RWPE1 (cell line): ENCODE measurements around the gene CEP120.

Experiments
- CTCF ChIA-PET: fragments of 350-600 bp; sonication (Branson Sonifier 250); formaldehyde crosslinking; extraction: SDS; loops from one replicate; lab custom pipeline; 2021; lab: Yijun Ruan, JAX
- POLR2A ChIA-PET: fragments of 400-600 bp; formaldehyde crosslinking; extraction: SDS; loops from one replicate; lab custom pipeline; 2020; ENCODE audit warnings: antibody characterized with exemption; ENCODE audit not compliant: low non-redundant PET; lab: Yijun Ruan, JAX
- DNase-seq: peaks from one replicate; pipeline ENCODE4 v3.0.0; 2012; ENCODE audit warnings: low spot score
- H3K27ac ChIP-seq: fragments of 450-650 bp; 2 replicates; pipeline ENCODE4 v1.5.1; 2017
- TF ChIP-seq, protein P1 (sequence below): fragments of 450-650 bp; conservative IDR thresholded peaks from 2 replicates; pipeline ENCODE4 v1.5.1; 2017; ENCODE audit warnings: low read depth, mild to moderate bottlenecking

CEP120 gene

GRCh38 chr5:123398058-123398733, 25.0 kb downstream of the CEP120 start:
- no peak overlapping the region for H3K27ac ChIP-seq
- CTCF ChIA-PET, result no interaction called here
- POLR2A ChIA-PET, result no interaction called here
- DNase-seq, result no peak
- TF ChIP-seq, protein P1, sequence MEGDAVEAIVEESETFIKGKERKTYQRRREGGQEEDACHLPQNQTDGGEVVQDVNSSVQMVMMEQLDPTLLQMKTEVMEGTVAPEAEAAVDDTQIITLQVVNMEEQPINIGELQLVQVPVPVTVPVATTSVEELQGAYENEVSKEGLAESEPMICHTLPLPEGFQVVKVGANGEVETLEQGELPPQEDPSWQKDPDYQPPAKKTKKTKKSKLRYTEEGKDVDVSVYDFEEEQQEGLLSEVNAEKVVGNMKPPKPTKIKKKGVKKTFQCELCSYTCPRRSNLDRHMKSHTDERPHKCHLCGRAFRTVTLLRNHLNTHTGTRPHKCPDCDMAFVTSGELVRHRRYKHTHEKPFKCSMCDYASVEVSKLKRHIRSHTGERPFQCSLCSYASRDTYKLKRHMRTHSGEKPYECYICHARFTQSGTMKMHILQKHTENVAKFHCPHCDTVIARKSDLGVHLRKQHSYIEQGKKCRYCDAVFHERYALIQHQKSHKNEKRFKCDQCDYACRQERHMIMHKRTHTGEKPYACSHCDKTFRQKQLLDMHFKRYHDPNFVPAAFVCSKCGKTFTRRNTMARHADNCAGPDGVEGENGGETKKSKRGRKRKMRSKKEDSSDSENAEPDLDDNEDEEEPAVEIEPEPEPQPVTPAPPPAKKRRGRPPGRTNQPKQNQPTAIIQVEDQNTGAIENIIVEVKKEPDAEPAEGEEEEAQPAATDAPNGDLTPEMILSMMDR, result no peak

DNA sequence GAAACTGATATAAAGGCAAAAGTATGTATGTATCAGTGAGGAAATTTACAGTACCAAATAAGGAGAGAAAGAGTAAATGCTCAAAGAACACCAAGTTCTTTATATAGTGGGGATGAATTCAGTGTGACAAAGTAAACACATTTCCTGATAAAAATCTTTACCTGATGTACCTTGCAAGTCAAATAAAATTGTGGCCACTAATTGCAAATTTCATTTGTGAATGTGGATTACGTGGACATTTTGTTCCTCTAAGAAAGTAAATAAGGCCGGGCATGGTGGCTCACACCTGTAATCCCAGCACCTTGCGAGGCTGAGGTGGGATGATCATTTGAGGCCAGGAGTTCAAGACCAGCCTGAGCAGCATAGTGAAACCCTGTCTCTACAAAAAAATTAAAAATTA, 25.7 kb downstream of the CEP120 start:
- DNase-seq, result no peak
- ChIA-PET POLR2A (no interaction called here), CTCF (no interaction called here)
- no peak overlapping the region for H3K27ac ChIP-seq
- TF ChIP-seq, protein P1, result no peak

- H3K27ac ChIP-seq, result no peak overlapping the region
- CTCF ChIA-PET, result interaction anchor here (0.7 kb wide), 1 partner anchor 220 kb away, joined by 3 read pairs; no protein-coding TSS in a partner anchor
- TF ChIP-seq, protein P1, result no peak
- POLR2A ChIA-PET, result no interaction called here
- DNase-seq, result no peak
Measured at GRCh38 chr5:123391009-123391408, 32.2 kb downstream of the CEP120 start.

DNA sequence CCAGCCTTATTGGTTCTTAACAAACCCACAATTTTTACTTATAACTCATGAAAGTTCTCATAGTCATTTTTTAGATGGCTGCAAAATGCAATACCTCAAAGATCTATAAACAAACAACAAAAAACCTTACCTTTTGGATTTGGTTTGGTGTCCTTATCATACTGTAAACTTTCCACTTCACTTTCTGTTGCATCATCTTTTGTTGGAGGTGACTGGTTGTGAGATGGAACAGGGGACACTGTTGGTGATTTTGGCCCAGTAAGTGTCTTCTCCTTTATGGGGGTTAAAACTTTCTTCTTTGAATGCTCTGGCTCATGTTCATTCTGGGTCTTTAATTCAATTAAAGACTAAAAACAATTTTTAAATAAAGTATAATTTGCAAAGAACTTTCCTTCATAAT, 33.4 kb downstream of the CEP120 start:
- DNase-seq, result no peak
- POLR2A ChIA-PET, result no interaction called here
- TF ChIP-seq, protein P1, result no peak
- CTCF ChIA-PET, result interaction anchor here (0.7 kb wide), 1 partner anchor 779 kb away, joined by 3 read pairs; no protein-coding TSS in a partner anchor
- no peak overlapping the region for H3K27ac ChIP-seq

DNA sequence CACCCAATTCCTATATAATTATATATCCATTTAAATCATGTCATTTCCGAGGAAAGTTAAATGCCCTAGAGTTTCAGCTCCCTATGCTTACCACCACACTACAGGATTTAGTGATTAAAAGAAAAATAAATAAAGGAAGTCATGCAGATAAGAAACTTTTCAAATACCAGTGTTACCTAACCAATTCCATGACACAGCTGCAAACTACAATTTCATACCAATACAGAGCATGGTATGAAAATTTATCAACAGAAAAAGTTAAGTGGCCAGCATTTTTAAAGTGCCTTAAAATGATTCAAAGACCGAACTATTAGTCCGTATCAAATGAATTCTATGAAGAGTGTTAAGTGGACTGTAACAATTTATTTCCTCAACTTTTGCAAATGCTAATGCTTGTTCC, 35.9 kb downstream of the CEP120 start:
- ChIA-PET POLR2A (no interaction called here), CTCF (interaction anchor here (1.5 kb wide), 1 partner anchor 224 kb away, joined by 3 read pairs; no protein-coding TSS in a partner anchor)
- no peak for DNase-seq
- no peak overlapping the region for H3K27ac ChIP-seq
- TF ChIP-seq, protein P1, result no peak

DNA sequence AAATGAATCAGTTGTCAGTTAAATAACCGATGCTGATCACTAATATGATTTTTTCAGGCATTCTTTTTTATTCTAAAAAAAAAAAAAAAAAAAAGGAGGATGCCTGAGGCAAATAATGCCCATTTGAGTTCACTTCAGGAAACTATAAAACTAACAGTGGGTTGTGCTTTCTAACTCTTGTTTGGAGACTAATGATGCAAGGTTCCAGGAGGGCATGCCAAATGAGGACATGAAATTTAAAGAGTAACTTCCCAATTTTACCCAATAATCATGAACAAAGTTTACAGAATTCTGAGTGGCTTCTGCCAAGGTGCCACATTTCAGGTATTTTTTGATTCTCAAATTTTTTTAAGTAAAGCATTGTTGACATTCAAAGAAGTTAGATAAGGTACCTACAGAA, 41.0 kb downstream of the CEP120 start:
- TF ChIP-seq, protein P1, result no peak
- CTCF ChIA-PET, result interaction anchor here (0.7 to 1.0 kb wide), 2 partner anchors 337 to 865 kb away, joined by 3 to 5 read pairs; no protein-coding TSS in a partner anchor
- POLR2A ChIA-PET, result no interaction called here
- no peak overlapping the region for H3K27ac ChIP-seq
- no peak for DNase-seq
